Measurements from ENCODE around the gene TRMT112. TPM values are rescaled to one million over a fixed set of nuclear protein-coding genes. Genes with fewer than 3 reads are reported as not detected.

The TRMT112 gene
- total RNA-seq, result 100 to 1,000 TPM; 169 to 349 (median 254) TPM

- in situ Hi-C loops (cut with MboI; ENCODE audit: low pct_unique_long_range_greater_than_20kb in 2 of 9, low sequenced_read_pairs in 9 of 9, unreplicated experiment in 9 of 9), result no loop called here
- 0 to 1% (median 0%) methylated on average over 4 to 27 of the region's 43 CpGs; no CpG with 5 or more reads in 4 of the 10 experiments for WGBS, 10 experiments
- Histone ChIP-seq H3K4me1 (replicated peaks in 1 of 2) (peaks cover 11 to 12% of the 10 kb centered on the region in 2 donors), H3K27ac (peak within 1 kb of the TSS; percentile 99), H3K4me3 (peak within 1 kb of the TSS; percentile 43 to 84 (median 57))
- peak; percentile 65 to 87 (median 80) for ATAC-seq (replicated peaks in 6 of 8)
These were observed at the start of gene TRMT112 for GRCh38 chr11:64317325-64317960. TSS of gene TRMT112 (minus strand) at chr11:64317559. CDS start at chr11:64317526, 33 bp downstream.

- Histone ChIP-seq H3K4me1 (replicated peaks in 1 of 2) (no peaks in the 10 kb centered on the region), H3K4me3 (no peak overlapping the region), H3K27ac (no peak overlapping the region)
- ATAC-seq (replicated peaks in 6 of 8), result no peak
- in situ Hi-C loops (cut with MboI; ENCODE audit: low pct_unique_long_range_greater_than_20kb in 2 of 9, low sequenced_read_pairs in 9 of 9, unreplicated experiment in 9 of 9), result no loop called here
- WGBS, 10 experiments, result 17 to 100% (median 95%) methylated on average over 1 of the region's 1 CpG; no CpG with 5 or more reads in 2 of the 10 experiments
These were observed 49.4 kb upstream of the TRMT112 start for GRCh38 chr11:64366751-64367150.

- WGBS, 10 experiments, result 80 to 100% (median 100%) methylated on average over 1 to 3 of the region's 4 CpGs; no CpG with 5 or more reads in 7 of the 10 experiments
- Histone ChIP-seq H3K4me3 (no peak overlapping the region), H3K27ac (no peak overlapping the region), H3K4me1 (replicated peaks in 1 of 2) (peaks cover under 1 to 3% of the 10 kb centered on the region in 2 donors)
- in situ Hi-C loops (cut with MboI; ENCODE audit: low pct_unique_long_range_greater_than_20kb in 2 of 9, low sequenced_read_pairs in 9 of 9, unreplicated experiment in 9 of 9), result no loop called here
- ATAC-seq (replicated peaks in 6 of 8), result no peak
These were observed 47.6 kb upstream of the TRMT112 start for GRCh38 chr11:64364911-64365310.

GRCh38 chr11:64364435-64364834, 47.1 kb upstream of the TRMT112 start:
- 82 to 100% (median 100%) methylated on average over 1 to 6 of the region's 6 CpGs; no CpG with 5 or more reads in 1 of the 10 experiments for WGBS, 10 experiments
- Histone ChIP-seq H3K4me3 (no peak overlapping the region), H3K4me1 (replicated peaks in 1 of 2) (peaks cover 5 to 8% of the 10 kb centered on the region in 2 donors), H3K27ac (no peak overlapping the region)
- in situ Hi-C loops (cut with MboI; ENCODE audit: low pct_unique_long_range_greater_than_20kb in 2 of 9, low sequenced_read_pairs in 9 of 9, unreplicated experiment in 9 of 9), result no loop called here
- no peak for ATAC-seq (replicated peaks in 6 of 8)

GRCh38 chr11:64362339-64362738, 45.0 kb upstream of the TRMT112 start:
- ATAC-seq (replicated peaks in 6 of 8), result no peak
- H3K4me1 ChIP-seq (replicated peaks in 1 of 2), result peaks cover 23 to 27% of the 10 kb centered on the region in 2 donors
- no peak overlapping the region for H3K27ac ChIP-seq
- no peak overlapping the region for H3K4me3 ChIP-seq
- in situ Hi-C loops (cut with MboI; ENCODE audit: low pct_unique_long_range_greater_than_20kb in 2 of 9, low sequenced_read_pairs in 9 of 9, unreplicated experiment in 9 of 9), result no loop called here
- 70 to 100% (median 89%) methylated on average over 1 to 4 of the region's 10 CpGs; no CpG with 5 or more reads in 5 of the 10 experiments for WGBS, 10 experiments

GRCh38 chr11:64361659-64362058, 44.3 kb upstream of the TRMT112 start:
- H3K4me3 ChIP-seq, result no peak overlapping the region

GRCh38 chr11:64360448-64360921, 43.1 kb upstream of the TRMT112 start:
- in situ Hi-C loops (cut with MboI; ENCODE audit: low pct_unique_long_range_greater_than_20kb in 2 of 9, low sequenced_read_pairs in 9 of 9, unreplicated experiment in 9 of 9), result no loop called here
- no peak for ATAC-seq (replicated peaks in 6 of 8)
- 44 to 100% (median 75%) methylated on average over 1 to 3 of the region's 13 CpGs; no CpG with 5 or more reads in 4 of the 10 experiments for WGBS, 10 experiments
- Histone ChIP-seq H3K4me1 (replicated peaks in 1 of 2) (peaks cover 27 to 36% of the 10 kb centered on the region in 2 donors), H3K4me3 (no peak overlapping the region), H3K27ac (no peak overlapping the region)

More at GRCh38 chr11:64361659-64362058, 44.3 kb upstream of the TRMT112 start:
- Histone ChIP-seq H3K27ac (no peak overlapping the region), H3K4me1 (replicated peaks in 1 of 2) (peaks cover 27 to 33% of the 10 kb centered on the region in 2 donors)
- ATAC-seq (replicated peaks in 6 of 8), result no peak
- in situ Hi-C loops (cut with MboI; ENCODE audit: low pct_unique_long_range_greater_than_20kb in 2 of 9, low sequenced_read_pairs in 9 of 9, unreplicated experiment in 9 of 9), result no loop called here
- WGBS, 10 experiments, result no CpG with 5 or more reads among the region's 18 CpGs

GRCh38 chr11:64359712-64360445, 42.5 kb upstream of the TRMT112 start:
- in situ Hi-C loops (cut with MboI; ENCODE audit: low pct_unique_long_range_greater_than_20kb in 2 of 9, low sequenced_read_pairs in 9 of 9, unreplicated experiment in 9 of 9), result no loop called here
- Histone ChIP-seq H3K27ac (peak overlapping the region in 1 of 2 donors; percentile 83), H3K4me1 (replicated peaks in 1 of 2) (peaks cover 27 to 39% of the 10 kb centered on the region in 2 donors), H3K4me3 (peak overlapping the region; percentile 28 to 49 (median 45))
- ATAC-seq (replicated peaks in 6 of 8), result no peak
- WGBS, 10 experiments, result 20% methylated on average over 1 of the region's 38 CpGs; no CpG with 5 or more reads in 9 of the 10 experiments

GRCh38 chr11:64358907-64359711, 41.8 kb upstream of the TRMT112 start, which contains the start of gene RPS6KA4:
TSS of gene RPS6KA4 (plus strand) at chr11:64359162. CDS start at chr11:64359236, 74 bp downstream.
- peak within 1 kb of the TSS; percentile 28 to 49 (median 45) for H3K4me3 ChIP-seq
- ATAC-seq (replicated peaks in 6 of 8), result peak; percentile 59 to 88 (median 72)
- peaks cover 27 to 43% of the 10 kb centered on the region in 2 donors for H3K4me1 ChIP-seq (replicated peaks in 1 of 2)
- peak within 1 kb of the TSS; percentile 19 to 83 for H3K27ac ChIP-seq
- 0 to 12% (median 0%) methylated on average over 2 to 12 of the region's 70 CpGs; no CpG with 5 or more reads in 4 of the 10 experiments for WGBS, 10 experiments
- in situ Hi-C loops (cut with MboI; ENCODE audit: low pct_unique_long_range_greater_than_20kb in 2 of 9, low sequenced_read_pairs in 9 of 9, unreplicated experiment in 9 of 9), result no loop called here

- Histone ChIP-seq H3K27ac (peak overlapping the region; percentile 19 to 83), H3K4me3 (peak overlapping the region; percentile 28 to 49 (median 45)), H3K4me1 (replicated peaks in 1 of 2) (peaks cover 27 to 44% of the 10 kb centered on the region in 2 donors)
- in situ Hi-C loops (cut with MboI; ENCODE audit: low pct_unique_long_range_greater_than_20kb in 2 of 9, low sequenced_read_pairs in 9 of 9, unreplicated experiment in 9 of 9), result no loop called here
- whole genome bisulfite sequencing, 10 experiments, result 0 to 60% (median 0%) methylated on average over 1 to 2 of the region's 7 CpGs; no CpG with 5 or more reads in 7 of the 10 experiments
- ATAC-seq (replicated peaks in 6 of 8), result peak in 5 of 8 experiments; percentile 1 to 14 (median 1)
These were observed 41.2 kb upstream of the TRMT112 start for GRCh38 chr11:64358536-64358906.

- in situ Hi-C loops (cut with MboI; ENCODE audit: low pct_unique_long_range_greater_than_20kb in 2 of 9, low sequenced_read_pairs in 9 of 9, unreplicated experiment in 9 of 9), result no loop called here
- peak in 4 of 8 experiments; percentile 2 to 21 (median 3) for ATAC-seq (replicated peaks in 6 of 8)
- peak overlapping the region; percentile 19 to 83 for H3K27ac ChIP-seq
- WGBS, 10 experiments, result 88 to 100% methylated on average over 1 to 5 of the region's 13 CpGs; no CpG with 5 or more reads in 8 of the 10 experiments
- peaks cover 27 to 44% of the 10 kb centered on the region in 2 donors for H3K4me1 ChIP-seq (replicated peaks in 1 of 2)
- peak overlapping the region in 2 of 5 donors; percentile 45 to 49 for H3K4me3 ChIP-seq
These were observed 40.7 kb upstream of the TRMT112 start for GRCh38 chr11:64357904-64358535.

- Histone ChIP-seq H3K4me3 (no peak overlapping the region), H3K4me1 (replicated peaks in 1 of 2) (peaks cover 27 to 44% of the 10 kb centered on the region in 2 donors), H3K27ac (no peak overlapping the region)
- no peak for ATAC-seq (replicated peaks in 6 of 8)
- WGBS, 10 experiments, result 100% methylated on average over 2 of the region's 6 CpGs; no CpG with 5 or more reads in 9 of the 10 experiments
- in situ Hi-C loops (cut with MboI; ENCODE audit: low pct_unique_long_range_greater_than_20kb in 2 of 9, low sequenced_read_pairs in 9 of 9, unreplicated experiment in 9 of 9), result no loop called here
These were observed 40.1 kb upstream of the TRMT112 start for GRCh38 chr11:64357446-64357845.

All from motor neuron (in vitro differentiated cells).